Stimulated activated effector memory CD8-positive, alpha-beta T cell treated with anti-CD3 and anti-CD28 coated beads, Interleukin-12 subunit alpha, Interleukin-12 subunit beta, amount 100 ng/mL, for 72 hours (primary cell): Measurements from ENCODE around the gene GET3.
A peak's percentile ranks its signal among the peaks of the same experiment; 100 is the strongest.

Experiments
- ATAC-seq: fragments of 150-1000 bp; cut with Tn5 transposase; 2 replicates; pipeline ENCODE4 v1.10.0; 2021
- DNase-seq, 2 donors: peaks; one replicate each; pipeline ENCODE4 v3.0.0; 2021 to 2022; ENCODE audit warnings: low spot score in 2 of 2
- H3K27ac Mint-ChIP-seq: one replicate; pipeline ENCODE4 v1.8.0; 2022; ENCODE audit warnings: mild to moderate bottlenecking, mixed read lengths
- H3K36me3 Mint-ChIP-seq: one replicate; pipeline ENCODE4 v1.8.0; 2022; ENCODE audit warnings: mild to moderate bottlenecking, mixed read lengths
- H3K4me1 Mint-ChIP-seq: one replicate; pipeline ENCODE4 v1.8.0; 2022; ENCODE audit warnings: mixed read lengths
- H3K4me3 Mint-ChIP-seq: one replicate; pipeline ENCODE4 v1.8.0; 2022; ENCODE audit warnings: mild to moderate bottlenecking, mixed read lengths
- H3K9me3 Mint-ChIP-seq: one replicate; pipeline ENCODE4 v1.8.0; 2022; ENCODE audit warnings: mixed read lengths

Gene GET3

DNA sequence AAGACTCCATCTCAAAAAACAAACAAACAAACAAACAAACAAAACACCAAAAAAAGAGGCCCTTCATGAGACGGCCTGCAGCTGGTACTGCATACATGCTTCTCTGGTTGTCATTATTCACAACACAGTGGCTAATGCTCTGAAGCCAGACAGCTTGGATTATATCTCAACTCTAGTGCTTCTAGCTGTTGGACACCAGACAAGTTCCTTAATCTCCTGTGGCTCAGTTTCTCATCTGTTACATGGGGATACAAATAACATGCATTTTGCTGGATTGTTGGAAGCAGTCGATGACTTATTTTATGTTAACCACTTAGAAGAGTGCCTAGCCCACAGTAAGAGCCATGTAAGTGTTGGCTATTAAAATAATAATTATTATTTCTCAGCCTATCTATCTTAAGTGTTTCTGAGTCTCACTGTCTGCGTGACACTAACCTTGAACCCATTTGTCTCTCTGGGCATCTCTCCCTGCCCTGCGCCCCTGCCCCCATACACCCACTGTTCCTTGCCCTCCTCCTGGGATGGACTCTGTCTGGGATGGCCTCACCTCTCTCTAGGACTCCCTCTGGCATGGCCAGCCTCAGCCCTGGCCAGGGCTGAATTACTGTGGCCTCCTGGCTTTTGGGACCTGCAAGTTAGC, 50.9 kb downstream of the GET3 start:
- H3K27ac Mint-ChIP-seq, result peak overlapping the region; percentile 96
- ATAC-seq (no peak), DNase-seq (no peak)
- H3K36me3 Mint-ChIP-seq, result peaks cover 49% of the 10 kb centered on the region
- no peaks in the 10 kb centered on the region for H3K9me3 Mint-ChIP-seq
- H3K4me3 Mint-ChIP-seq, result peak overlapping the region; percentile 98
- H3K4me1 Mint-ChIP-seq, result peaks cover 22% of the 10 kb centered on the region

DNA sequence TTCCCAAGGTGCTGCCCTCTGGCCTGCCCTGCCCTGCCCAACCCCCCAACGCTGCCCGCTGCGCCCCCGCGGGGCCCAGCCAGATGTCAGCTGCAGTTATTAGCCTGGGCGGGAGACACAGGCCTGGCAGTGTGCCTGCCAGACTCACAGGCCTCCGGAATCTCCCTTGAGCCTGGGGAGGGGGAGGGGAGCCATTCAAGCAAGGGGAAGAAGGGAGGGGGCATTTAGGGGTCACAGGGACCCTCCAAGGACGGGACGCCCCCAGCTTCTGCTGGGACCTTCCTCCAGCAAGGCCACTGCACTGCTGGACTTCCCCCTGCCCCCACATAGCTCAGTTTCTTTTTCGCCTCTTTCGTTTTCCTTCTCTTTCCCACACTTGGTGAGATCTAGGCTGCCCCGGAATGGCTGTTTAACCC, 51.4 kb downstream of the GET3 start:
- Mint-ChIP-seq H3K36me3 (peaks cover 49% of the 10 kb centered on the region), H3K9me3 (no peaks in the 10 kb centered on the region), H3K4me1 (peaks cover 22% of the 10 kb centered on the region), H3K27ac (peak overlapping the region; percentile 96), H3K4me3 (peak overlapping the region; percentile 98)
- ATAC-seq, result no peak
- peak in 1 of 2 donors; percentile 83 for DNase-seq

DNA sequence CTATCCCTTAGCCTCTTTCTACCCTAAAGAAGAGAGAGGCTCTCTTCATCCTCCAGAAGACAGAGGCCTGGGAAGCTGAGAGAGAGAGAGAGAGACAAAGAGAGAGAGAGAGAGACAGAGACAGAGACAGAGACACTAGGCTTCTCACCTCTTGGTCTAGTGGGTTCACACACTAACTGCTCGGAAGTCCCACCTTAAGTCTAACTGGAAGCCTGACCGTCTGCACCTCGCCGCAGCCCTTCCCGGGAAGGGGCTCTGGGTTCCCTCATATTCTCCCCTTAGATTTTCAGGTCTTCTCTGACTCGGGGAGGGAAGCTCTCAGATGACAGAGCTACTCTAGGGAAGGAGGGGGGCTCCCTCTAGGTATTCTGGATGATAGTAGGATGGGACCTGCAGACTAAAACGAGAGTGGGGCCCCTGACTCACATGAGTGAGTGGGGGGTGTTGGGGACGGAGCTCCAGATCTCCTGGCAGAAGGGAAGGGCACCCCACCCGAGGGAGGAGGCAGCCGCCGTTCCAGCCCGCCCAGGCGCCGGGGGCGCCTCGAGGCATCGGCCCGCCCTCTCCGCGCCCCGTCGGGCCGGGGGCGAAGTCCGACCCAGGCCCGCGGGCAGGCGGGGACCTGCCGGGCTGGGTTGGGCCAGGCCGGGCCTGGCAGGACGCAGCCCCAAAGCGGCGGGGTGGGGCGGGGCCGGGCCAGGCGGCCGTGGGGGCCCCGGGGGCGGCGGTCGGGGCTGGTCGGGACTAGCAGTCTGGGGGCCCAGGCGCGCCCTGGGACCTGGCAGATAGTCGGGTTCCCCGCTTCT, 52.0 kb downstream of the GET3 start:
- no peak for ATAC-seq
- H3K4me3 Mint-ChIP-seq, result peak overlapping the region; percentile 98
- H3K4me1 Mint-ChIP-seq, result peaks cover 26% of the 10 kb centered on the region
- H3K9me3 Mint-ChIP-seq, result no peaks in the 10 kb centered on the region
- peak in 1 of 2 donors; percentile 80 for DNase-seq
- peak overlapping the region; percentile 96 for H3K27ac Mint-ChIP-seq
- H3K36me3 Mint-ChIP-seq, result peaks cover 54% of the 10 kb centered on the region

DNA sequence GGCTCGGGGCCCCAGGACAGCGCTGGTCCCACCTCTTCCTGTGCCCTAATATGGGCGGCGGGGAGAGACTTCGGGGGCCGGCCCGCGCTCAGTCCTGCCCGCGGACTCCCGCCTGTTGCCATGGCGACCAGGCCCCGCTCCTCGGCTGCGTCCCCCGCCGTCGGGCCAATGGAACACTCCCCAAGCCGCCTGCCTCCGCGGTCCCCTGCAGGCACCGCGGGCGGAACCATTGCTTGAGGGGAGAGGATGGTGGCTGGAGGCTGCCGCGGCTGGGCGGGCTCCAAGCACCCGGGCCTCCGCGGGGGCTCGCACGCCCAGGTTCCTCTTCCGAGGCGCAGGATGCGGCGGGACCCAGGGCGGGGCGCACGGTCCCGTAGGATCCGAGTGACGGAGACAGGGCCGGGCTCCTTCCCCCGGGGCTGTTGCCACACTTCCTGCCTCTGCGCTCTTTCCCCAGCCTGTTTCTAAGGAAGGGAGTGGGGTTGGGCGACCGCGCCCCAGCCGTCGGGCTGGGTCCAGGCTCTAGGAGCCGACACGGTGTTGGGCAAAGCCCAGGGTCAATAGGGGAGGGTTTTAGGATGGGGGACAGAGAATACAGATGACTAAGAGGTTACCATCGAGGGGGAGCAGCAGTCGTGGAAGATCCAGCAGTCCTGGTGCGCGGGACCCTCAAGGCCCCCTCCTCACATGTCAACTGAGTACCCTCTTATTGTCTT, 52.8 kb downstream of the GET3 start:
- Mint-ChIP-seq H3K4me3 (peak overlapping the region; percentile 98), H3K4me1 (peaks cover 33% of the 10 kb centered on the region), H3K36me3 (peaks cover 61% of the 10 kb centered on the region), H3K9me3 (no peaks in the 10 kb centered on the region), H3K27ac (peak overlapping the region; percentile 97)
- peak; percentile 69 for ATAC-seq
- DNase-seq, result peak; percentile 98 to 99

DNA sequence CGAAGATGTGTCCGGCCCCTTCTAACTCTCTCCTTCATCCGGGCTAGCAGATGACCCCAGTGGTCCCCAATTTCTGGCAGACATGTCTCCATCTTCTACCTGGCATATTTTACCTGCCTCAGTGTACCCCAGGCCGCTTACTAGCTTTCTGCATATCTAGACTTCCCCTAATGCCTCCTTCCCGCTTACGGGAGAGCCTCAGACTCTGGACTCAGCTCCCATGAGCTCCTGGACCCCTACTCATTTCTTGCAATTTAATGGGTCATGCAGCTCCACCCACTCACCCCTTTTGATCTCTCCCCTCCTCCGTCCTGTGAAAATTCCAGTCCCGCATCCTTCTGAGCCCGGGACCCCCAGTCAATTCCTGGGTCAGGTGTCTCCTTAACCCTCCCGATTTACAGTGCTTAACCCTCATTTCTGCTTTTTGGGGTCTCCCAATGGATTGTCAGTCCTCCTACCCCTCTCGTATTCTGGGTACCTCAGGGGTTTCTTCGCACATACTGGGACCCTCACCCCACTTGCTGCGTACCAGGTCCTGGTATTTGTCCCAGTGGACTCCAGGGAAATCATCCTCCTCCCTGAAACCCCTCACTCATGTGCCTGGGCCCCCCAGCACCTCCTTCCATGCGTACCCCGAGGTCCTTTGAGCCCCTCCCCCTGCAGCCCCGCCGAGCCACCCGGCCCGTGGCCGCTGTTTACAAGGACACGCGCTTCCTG, 53.5 kb downstream of the GET3 start:
- Mint-ChIP-seq H3K27ac (peak overlapping the region; percentile 97), H3K9me3 (no peaks in the 10 kb centered on the region), H3K36me3 (peaks cover 64% of the 10 kb centered on the region), H3K4me1 (peaks cover 36% of the 10 kb centered on the region), H3K4me3 (peak overlapping the region; percentile 98)
- DNase-seq (no peak), ATAC-seq (no peak)

DNA sequence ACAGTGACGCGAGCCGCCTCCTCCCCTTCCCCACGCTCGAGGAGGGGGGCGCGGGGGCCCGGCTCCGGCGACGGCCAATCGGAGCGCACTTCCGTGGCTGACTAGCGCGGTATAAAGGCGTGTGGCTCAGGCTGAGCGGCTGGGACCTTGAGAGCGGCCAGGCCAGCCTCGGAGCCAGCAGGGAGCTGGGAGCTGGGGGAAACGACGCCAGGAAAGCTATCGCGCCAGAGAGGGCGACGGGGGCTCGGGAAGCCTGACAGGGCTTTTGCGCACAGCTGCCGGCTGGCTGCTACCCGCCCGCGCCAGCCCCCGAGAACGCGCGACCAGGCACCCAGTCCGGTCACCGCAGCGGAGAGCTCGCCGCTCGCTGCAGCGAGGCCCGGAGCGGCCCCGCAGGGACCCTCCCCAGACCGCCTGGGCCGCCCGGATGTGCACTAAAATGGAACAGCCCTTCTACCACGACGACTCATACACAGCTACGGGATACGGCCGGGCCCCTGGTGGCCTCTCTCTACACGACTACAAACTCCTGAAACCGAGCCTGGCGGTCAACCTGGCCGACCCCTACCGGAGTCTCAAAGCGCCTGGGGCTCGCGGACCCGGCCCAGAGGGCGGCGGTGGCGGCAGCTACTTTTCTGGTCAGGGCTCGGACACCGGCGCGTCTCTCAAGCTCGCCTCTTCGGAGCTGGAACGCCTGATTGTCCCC, 54.2 kb downstream of the GET3 start, which contains the start of gene JUNB:
JUNB (plus strand) TSS at position 142 of the 706 bp plus-strand sequence; CDS start at position 428, 286 bp downstream.
- H3K4me3 Mint-ChIP-seq, result peak within 1 kb of the TSS; percentile 98
- peak within 1 kb of the TSS; percentile 97 for H3K27ac Mint-ChIP-seq
- H3K36me3 Mint-ChIP-seq, result peaks cover 71% of the 10 kb centered on the region
- H3K4me1 Mint-ChIP-seq, result peaks cover 43% of the 10 kb centered on the region
- DNase-seq (peak; percentile 96 to 99), ATAC-seq (peak; percentile 60)
- H3K9me3 Mint-ChIP-seq, result no peaks in the 10 kb centered on the region

DNA sequence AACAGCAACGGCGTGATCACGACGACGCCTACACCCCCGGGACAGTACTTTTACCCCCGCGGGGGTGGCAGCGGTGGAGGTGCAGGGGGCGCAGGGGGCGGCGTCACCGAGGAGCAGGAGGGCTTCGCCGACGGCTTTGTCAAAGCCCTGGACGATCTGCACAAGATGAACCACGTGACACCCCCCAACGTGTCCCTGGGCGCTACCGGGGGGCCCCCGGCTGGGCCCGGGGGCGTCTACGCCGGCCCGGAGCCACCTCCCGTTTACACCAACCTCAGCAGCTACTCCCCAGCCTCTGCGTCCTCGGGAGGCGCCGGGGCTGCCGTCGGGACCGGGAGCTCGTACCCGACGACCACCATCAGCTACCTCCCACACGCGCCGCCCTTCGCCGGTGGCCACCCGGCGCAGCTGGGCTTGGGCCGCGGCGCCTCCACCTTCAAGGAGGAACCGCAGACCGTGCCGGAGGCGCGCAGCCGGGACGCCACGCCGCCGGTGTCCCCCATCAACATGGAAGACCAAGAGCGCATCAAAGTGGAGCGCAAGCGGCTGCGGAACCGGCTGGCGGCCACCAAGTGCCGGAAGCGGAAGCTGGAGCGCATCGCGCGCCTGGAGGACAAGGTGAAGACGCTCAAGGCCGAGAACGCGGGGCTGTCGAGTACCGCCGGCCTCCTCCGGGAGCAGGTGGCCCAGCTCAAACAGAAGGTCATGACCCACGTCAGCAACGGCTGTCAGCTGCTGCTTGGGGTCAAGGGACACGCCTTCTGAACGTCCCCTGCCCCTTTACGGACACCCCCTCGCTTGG, 55.0 kb downstream of the GET3 start:
- H3K27ac Mint-ChIP-seq, result peak overlapping the region; percentile 97
- peaks cover 45% of the 10 kb centered on the region for H3K4me1 Mint-ChIP-seq
- H3K4me3 Mint-ChIP-seq, result peak overlapping the region; percentile 98
- ATAC-seq (no peak), DNase-seq (peak in 1 of 2 donors; percentile 88)
- H3K36me3 Mint-ChIP-seq, result peaks cover 76% of the 10 kb centered on the region
- H3K9me3 Mint-ChIP-seq, result no peaks in the 10 kb centered on the region

DNA sequence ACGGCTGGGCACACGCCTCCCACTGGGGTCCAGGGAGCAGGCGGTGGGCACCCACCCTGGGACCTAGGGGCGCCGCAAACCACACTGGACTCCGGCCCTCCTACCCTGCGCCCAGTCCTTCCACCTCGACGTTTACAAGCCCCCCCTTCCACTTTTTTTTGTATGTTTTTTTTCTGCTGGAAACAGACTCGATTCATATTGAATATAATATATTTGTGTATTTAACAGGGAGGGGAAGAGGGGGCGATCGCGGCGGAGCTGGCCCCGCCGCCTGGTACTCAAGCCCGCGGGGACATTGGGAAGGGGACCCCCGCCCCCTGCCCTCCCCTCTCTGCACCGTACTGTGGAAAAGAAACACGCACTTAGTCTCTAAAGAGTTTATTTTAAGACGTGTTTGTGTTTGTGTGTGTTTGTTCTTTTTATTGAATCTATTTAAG, 55.6 kb downstream of the GET3 start:
- H3K9me3 Mint-ChIP-seq, result no peaks in the 10 kb centered on the region
- peak overlapping the region; percentile 97 for H3K27ac Mint-ChIP-seq
- peaks cover 82% of the 10 kb centered on the region for H3K36me3 Mint-ChIP-seq
- peaks cover 45% of the 10 kb centered on the region for H3K4me1 Mint-ChIP-seq
- H3K4me3 Mint-ChIP-seq, result peak overlapping the region; percentile 98
- DNase-seq (no peak), ATAC-seq (no peak)

DNA sequence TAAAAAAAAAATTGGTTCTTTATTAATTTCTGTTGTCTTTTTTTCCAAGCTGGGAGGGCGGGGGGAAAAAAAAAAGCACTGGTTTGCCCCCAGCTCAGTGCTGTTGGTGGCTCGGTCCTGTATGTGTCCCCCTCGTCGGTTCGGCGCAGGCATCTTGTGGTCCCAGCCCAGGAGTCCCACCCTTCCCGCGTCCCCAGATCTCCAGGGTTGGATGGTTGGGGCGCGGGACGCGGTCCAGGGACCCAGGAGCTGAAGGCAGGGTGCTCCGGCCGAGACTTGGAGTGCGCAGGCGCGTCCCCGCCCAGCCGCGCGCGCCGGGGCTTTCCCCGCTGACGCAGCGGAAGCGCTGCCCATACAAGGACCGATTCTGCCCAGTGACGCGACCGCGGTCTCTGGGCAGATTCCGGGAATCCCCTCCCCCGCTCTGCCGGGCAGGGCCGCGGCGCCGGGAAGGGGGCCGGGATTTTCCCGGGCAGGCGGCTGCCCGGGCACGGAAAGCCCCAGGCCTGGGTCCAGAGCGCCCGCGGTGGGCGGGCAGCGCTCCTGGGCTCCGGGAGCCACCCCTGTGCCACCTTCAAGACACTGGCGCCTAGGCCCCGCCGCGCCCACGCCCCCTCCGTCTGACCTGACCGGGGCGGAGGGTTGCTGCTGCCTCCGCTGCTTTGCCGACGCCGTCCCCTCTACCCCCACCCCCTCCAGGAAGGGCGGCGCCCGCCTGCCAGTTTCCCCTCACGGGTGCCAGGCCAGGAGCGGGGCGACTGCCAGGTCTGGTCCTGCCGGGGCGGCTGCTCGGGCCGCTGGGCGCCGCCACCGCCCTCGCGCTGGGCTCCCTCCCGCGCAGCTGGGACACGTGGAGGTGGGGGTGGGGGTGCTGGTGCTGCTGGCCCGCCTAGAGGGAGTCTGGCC, 56.2 kb downstream of the GET3 start:
- Mint-ChIP-seq H3K9me3 (no peaks in the 10 kb centered on the region), H3K36me3 (peaks cover 89% of the 10 kb centered on the region), H3K27ac (peak overlapping the region; percentile 97), H3K4me1 (peaks cover 40% of the 10 kb centered on the region), H3K4me3 (peak overlapping the region; percentile 98)
- DNase-seq (peak; percentile 97 to 98), ATAC-seq (peak; percentile 59)

DNA sequence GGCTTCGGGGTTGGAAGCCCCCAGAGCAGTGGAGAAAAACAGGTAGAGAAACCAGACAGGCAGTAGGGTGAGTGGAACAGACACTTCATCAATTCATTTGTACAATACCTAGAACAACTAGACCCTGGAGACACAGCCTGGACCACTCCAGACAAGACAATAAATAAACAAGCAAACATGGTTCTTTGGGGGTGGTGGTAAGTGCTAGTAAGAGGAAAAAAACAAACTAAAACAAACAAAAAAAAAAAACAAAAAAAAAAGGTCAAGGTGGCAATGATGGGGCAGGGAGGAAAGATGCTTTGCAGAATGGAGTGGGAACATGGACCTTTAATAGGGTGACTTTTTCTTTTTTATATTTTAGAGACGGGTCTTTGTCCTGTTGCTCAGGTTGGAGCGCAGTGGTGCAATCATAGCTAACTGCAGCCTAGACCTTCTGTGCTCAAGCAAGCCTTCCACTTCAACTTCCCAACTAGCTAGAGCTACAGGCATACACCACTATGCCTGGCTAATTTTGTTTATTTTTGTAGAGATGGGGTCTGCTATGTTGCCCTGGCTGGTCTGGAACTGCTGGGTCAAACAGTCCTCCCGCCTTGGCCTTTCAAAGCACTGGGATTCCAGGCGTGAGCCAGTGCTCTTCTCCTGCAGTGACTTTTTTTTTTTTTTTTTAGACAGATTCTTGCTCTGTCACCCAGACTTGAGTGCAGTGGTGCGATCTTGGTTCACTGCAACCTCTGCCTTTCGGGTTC, 57.1 kb downstream of the GET3 start:
- no peak for DNase-seq

DNA sequence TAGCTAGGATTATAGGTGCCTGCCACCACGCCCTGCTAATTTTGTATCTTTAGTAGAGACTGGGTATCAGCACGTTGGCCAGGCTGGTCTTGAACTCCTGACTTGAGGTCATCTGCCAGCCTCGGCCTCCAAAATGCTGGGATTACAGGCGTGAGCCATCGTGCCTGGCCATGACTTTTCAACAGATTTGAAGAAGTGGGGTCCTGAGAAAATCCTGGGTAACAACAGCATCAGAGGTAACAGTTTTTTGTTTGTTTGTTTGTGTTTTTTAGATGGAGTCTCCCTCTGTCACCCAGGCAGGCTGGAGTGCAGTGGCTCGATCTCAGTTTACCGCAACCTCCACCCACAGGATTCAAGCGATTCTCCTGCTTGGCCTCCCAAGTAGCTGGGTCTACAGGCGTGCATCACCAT, 57.7 kb downstream of the GET3 start:
- Mint-ChIP-seq H3K36me3 (peaks cover 89% of the 10 kb centered on the region), H3K27ac (peak overlapping the region; percentile 97)

More for the DNA sequence above, 57.1 kb downstream of the GET3 start:
- H3K9me3 Mint-ChIP-seq, result no peaks in the 10 kb centered on the region
- H3K36me3 Mint-ChIP-seq, result peaks cover 90% of the 10 kb centered on the region
- H3K4me1 Mint-ChIP-seq, result peaks cover 32% of the 10 kb centered on the region
- H3K27ac Mint-ChIP-seq, result peak overlapping the region; percentile 97
- peak overlapping the region; percentile 98 for H3K4me3 Mint-ChIP-seq
- ATAC-seq, result no peak

More for the DNA sequence above, 57.7 kb downstream of the GET3 start:
- DNase-seq, result no peak
- ATAC-seq, result no peak
- H3K4me1 Mint-ChIP-seq, result peaks cover 32% of the 10 kb centered on the region
- peak overlapping the region; percentile 98 for H3K4me3 Mint-ChIP-seq
- no peaks in the 10 kb centered on the region for H3K9me3 Mint-ChIP-seq
